GM12878 (cell line): Measurements from ENCODE around the gene PTH2R.

ENCODE experiments used
- BRCA1 ChIP-seq: IDR thresholded peaks from 2 replicates; pipeline ENCODE4 v1.6.1; 2011; ENCODE audit warnings: low read depth, low read length, improper control_type of control experiment
- CEBPB ChIP-seq, 2 experiments: fragments of 150-350 bp in 1 of 2; IDR thresholded peaks; 2 replicates each; pipeline ENCODE4 v1.6.1; 2012 to 2014; ENCODE audit warnings: low read depth in 2 of 2, low read length in 2 of 2, borderline replicate concordance in 1 of 2, inconsistent platforms in 1 of 2
- JUND ChIP-seq: IDR thresholded peaks from 2 replicates; pipeline ENCODE4 v1.6.1; 2012; ENCODE audit warnings: low read depth, mild to moderate bottlenecking, low read length, improper control_type of control experiment, moderate library complexity
- MTA2 ChIP-seq: fragments of 450-650 bp; IDR thresholded peaks from 2 replicates; pipeline ENCODE4 v1.6.1; 2016; ENCODE audit warnings: low read depth, mild to moderate bottlenecking, moderate library complexity
- POLR2A ChIP-seq: IDR thresholded peaks from 2 replicates; pipeline ENCODE4 v1.6.1; 2011; ENCODE audit warnings: low read depth, mild to moderate bottlenecking, low read length
- POLR2AphosphoS2 ChIP-seq: IDR thresholded peaks from 2 replicates; pipeline ENCODE4 v1.6.1; 2011; ENCODE audit warnings: low read depth, mild to moderate bottlenecking, low read length, improper control_type of control experiment, moderate library complexity
- POLR2AphosphoS5 ChIP-seq: IDR thresholded peaks from 2 replicates; pipeline ENCODE4 v1.6.1; 2011; ENCODE audit warnings: mild to moderate bottlenecking, low read length, inconsistent platforms
- SIN3A ChIP-seq: IDR thresholded peaks from 2 replicates; pipeline ENCODE4 v1.6.1; 2012; ENCODE audit warnings: low read depth, low read length, improper control_type of control experiment
- SREBF2 ChIP-seq: IDR thresholded peaks from 2 replicates; pipeline ENCODE4 v1.6.1; 2012; ENCODE audit warnings: mild to moderate bottlenecking, low read length
- SRF ChIP-seq, 2 experiments: IDR thresholded peaks; 2 replicates each; pipeline ENCODE4 v1.6.1; 2011; ENCODE audit warnings: low read depth in 2 of 2, low read length in 2 of 2, mild to moderate bottlenecking in 1 of 2, moderate library complexity in 1 of 2
- TF ChIP-seq, protein P1 (sequence below), 3 experiments: IDR thresholded peaks in 2 of 3; conservative IDR thresholded peaks in 1 of 3; 2 replicates each; pipeline ENCODE4 v1.5.1; 2011; ENCODE audit warnings: low read depth in 3 of 3, low read length in 3 of 3, mild to moderate bottlenecking in 3 of 3, control low read depth in 2 of 3, moderate library complexity in 2 of 3, inconsistent platforms in 1 of 3, mixed read lengths in 1 of 3; ENCODE audit not compliant: control insufficient read depth in 2 of 3, insufficient read depth in 1 of 3; ENCODE audit errors: extremely low read depth in 1 of 3
- TF ChIP-seq, protein P2 (sequence below): IDR thresholded peaks from 2 replicates; pipeline ENCODE4 v1.6.1; 2011; ENCODE audit warnings: low read depth, low read length, improper control_type of control experiment, borderline replicate concordance

DNA sequence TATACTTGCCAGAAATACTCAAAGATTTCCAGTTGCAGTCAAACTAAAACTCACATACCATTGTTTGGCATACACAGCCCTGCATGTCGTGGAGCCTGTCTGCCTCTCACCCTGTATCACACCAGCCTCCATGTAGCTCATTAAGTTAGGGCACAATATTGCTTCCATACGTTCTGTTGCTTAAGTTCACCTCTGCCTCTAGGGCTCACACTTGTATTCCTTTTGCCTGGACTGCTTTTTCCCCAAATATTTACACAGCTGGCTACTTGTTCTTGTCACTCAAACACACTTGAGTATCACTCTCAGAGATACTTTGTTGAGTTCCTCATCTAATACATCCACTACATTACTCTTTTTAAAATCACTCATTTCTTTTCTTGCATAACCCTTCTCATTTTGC is 83.1 kb downstream of the PTH2R start:
- TF ChIP-seq, protein P1, sequence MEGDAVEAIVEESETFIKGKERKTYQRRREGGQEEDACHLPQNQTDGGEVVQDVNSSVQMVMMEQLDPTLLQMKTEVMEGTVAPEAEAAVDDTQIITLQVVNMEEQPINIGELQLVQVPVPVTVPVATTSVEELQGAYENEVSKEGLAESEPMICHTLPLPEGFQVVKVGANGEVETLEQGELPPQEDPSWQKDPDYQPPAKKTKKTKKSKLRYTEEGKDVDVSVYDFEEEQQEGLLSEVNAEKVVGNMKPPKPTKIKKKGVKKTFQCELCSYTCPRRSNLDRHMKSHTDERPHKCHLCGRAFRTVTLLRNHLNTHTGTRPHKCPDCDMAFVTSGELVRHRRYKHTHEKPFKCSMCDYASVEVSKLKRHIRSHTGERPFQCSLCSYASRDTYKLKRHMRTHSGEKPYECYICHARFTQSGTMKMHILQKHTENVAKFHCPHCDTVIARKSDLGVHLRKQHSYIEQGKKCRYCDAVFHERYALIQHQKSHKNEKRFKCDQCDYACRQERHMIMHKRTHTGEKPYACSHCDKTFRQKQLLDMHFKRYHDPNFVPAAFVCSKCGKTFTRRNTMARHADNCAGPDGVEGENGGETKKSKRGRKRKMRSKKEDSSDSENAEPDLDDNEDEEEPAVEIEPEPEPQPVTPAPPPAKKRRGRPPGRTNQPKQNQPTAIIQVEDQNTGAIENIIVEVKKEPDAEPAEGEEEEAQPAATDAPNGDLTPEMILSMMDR (IDR thresholded peaks at IDR 0.05 in 2 of 3, conservative IDR thresholded peaks at IDR 0.05 in 1 of 3; ENCODE audit: control insufficient read depth in 2 of 3, extremely low read depth in 1 of 3, insufficient read depth in 1 of 3, low read depth in 3 of 3, low read length in 3 of 3) = no peak
- TF ChIP-seq, protein P2, sequence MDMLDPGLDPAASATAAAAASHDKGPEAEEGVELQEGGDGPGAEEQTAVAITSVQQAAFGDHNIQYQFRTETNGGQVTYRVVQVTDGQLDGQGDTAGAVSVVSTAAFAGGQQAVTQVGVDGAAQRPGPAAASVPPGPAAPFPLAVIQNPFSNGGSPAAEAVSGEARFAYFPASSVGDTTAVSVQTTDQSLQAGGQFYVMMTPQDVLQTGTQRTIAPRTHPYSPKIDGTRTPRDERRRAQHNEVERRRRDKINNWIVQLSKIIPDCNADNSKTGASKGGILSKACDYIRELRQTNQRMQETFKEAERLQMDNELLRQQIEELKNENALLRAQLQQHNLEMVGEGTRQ = no peak
- TF ChIP-seq SRF (IDR thresholded peaks at IDR 0.05; ENCODE audit: low read depth in 2 of 2, low read length in 2 of 2) (no peak), CEBPB (IDR thresholded peaks at IDR 0.05; ENCODE audit: borderline replicate concordance in 1 of 2, low read depth in 2 of 2, low read length in 2 of 2) (no peak), SREBF2 (no peak), POLR2AphosphoS5 (no peak), JUND (no peak), POLR2A (no peak), POLR2AphosphoS2 (no peak), BRCA1 (no peak), SIN3A (no peak), MTA2 (no peak)
